HG03060 (cell line): Measurements from ENCODE around the gene MATN1.

Experiments used
- ATAC-seq: cut with Tn5 transposase; IDR thresholded peaks from one replicate; pipeline ENCODE4 v1.9.1; 2021; ENCODE audit warnings: low read depth, moderate number of reproducible peaks; ENCODE audit not compliant: unreplicated experiment

Gene MATN1

DNA sequence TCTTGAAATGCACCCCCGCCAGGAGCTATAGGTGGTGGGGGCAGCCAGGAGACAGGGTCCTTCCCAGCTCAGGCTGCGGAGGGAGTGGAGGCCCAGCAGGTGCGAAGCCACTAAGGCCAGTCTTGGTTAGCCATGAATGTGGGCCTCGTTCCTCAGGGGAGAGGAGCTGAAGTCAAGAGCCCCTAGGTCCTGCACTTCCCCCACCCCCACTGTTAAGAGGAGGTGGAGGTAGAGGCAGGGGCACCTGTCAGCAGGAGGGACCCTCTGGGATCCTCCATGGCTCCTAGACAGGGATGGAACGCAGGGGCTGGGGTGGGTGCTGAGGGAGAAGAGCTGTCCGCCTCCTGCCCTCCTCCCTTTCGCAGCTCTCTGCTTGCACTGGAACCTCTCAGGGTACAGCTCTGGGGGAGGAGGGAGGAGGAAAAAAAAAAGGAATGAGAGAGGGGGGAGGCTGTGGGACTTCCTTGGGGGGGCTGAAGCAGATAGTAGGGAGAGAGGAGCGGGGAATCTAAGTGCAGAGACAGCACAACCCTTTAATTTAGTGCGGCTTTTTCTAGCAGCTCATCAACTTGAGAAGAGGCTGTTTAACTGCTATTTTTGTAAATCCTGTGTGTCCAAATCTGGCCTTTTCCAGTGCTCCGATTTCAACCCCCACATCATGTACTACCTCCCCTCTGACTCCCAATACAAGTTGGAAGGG, 37.0 kb downstream of the MATN1 start:
- ATAC-seq = no peak

DNA sequence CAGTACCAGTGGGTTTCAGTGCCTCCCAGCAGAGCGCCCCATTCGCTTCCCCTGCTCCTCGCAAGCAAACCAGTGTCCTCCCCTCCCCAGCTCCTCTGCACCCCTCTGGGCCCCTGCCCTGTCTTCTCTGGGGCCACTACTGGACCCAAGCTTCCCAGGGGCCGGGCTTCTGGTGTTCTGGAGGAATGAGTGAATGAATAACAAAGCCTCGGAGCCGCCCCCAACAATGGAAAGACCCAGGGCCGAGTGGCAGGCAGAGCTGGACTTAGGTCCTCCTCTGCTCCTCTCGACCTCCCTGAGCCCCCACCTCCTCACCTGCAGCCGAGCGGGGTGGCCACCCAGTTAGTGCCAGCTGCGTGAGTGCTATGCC, 37.6 kb downstream of the MATN1 start:
- ATAC-seq = no peak

DNA sequence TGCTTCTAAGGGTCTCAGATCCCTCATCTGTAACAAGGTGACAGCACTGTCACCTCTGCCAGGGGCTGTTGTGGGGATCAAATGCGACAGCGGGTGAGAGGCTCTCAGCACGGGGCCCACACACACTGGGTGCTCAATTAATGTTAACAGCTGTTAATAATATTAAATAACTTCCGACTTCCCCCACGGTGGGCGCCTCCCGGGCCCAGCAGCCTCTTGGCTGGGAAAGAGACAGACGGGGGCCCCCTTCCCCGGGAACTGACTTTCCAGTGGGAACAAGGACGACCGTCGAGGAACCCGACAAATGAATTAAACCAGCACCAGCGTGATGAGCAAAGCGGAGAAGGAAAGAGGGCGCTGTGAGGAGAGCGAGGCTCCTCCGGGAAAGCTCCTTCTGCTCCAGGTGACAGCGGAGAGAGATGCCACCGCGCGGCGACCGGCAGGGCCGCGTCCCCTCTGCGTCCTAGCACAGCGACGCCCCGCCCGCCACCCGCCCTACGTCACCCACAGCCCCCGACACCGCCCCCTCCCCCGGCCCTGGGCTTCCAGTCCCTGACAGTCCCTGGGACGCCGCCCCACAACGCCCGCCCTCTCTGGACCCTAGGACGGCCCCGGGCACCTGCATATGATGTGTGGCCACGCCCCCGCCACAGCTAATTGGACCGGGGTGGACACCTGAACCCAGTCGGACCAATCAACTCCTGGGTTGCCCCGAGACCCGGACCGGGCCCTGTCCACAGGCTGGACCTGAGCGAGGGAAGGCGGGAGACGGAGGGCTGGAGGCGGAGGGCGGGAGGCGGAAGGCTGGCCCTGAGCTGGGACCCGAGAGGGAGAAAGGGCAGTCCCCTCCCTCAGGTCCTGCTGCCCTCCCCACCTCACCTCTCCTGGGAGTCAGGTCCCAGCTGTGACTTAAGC, 38.2 kb downstream of the MATN1 start:
- no peak for ATAC-seq

DNA sequence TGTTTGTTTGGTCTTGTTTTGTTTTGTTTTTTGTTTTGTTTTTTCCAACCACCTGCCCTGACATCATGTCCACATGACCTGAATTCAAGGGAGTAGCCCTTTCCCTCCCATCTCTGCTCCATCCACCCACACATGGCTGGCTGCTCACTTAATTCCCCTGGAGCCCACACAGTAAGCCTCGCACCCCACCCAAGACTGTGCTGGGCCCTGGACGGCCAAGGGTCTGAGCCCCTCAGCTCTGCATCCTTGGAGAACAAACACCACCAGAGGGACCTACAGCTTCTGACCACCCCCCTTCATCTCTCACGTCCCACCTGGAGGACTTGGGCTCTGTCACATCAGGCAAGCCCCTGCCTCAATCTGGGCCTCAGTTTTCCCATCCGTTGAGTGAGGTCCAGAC, 39.1 kb downstream of the MATN1 start:
- ATAC-seq = no peak

DNA sequence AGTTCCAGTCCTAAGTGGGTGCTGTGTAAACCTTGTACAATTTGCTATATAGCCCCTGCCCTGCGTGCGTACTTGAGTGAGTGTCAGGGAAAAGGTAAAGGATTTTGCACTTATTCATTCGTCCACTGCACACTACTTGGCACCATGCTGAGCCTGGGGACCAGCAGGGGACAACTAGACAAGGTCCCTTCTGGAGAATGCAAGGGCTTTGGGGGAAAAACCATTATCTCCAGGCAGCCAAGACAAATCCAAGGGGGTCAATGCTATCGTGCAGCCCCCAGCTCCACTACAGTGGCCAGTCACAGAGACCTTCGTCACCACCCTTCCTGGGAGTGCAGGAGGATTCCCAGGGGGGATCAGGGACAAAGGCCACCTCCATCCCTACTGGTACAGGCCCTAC, 39.7 kb downstream of the MATN1 start:
- ATAC-seq = no peak

DNA sequence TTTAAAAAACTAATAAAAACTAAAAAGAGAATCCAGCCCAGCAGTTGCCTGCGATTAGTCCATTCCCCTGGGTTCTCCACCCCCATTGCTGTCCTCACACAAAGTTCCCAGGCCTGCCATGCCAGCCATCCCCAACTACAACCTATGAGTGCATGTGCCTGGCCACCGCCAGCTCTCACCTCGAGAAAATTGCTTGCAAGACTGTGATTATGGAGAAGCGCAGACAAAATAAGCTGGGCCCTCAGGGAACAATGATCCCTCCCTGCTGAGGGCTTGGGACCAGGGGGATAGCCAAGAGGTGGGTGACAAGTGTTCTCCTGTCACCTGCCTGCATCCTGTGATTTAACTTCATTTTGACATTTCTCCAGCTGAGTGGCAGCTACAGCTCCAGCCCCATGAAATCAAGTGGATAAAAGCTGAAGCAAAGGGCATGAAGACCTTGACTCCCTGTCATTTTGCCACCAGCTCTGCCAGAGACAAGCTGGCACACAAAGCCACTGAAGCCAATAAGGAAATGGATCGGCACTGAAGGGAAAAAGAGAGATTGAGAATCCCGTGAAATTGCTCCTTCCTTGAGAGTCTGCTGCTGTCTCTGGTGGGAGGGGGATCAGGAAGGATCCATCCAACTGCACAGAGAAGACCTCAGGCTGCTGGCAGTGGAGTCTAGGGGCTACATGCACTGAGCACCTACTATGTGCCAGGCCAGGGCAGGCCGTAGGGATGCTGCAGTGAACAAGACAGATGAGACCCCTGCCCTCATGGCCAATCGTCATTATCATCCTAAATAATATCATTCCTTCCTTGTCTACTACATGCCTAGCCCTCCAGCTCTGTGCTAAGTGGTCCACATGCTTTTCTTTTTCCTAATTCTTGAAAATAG, 40.7 kb downstream of the MATN1 start:
- ATAC-seq = no peak

DNA sequence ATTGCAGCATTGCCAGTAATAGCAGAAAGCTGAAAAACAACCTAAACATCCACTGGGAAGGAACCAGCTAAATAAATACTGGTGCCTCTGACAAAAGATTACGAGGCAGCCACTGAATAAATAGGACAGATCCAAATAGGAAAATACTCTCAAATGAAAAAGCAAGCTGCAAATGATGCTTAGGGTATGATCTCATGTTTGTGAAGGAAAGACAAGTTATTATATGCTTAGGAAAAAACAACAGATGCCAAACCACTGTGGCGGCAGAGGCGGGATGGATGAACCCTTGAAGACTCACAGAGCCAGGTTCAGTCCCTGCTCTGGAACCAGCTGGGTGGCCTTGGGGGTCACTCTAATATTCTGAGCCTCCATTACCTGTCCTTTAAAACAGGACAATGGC, 41.6 kb downstream of the MATN1 start:
- ATAC-seq = no peak

DNA sequence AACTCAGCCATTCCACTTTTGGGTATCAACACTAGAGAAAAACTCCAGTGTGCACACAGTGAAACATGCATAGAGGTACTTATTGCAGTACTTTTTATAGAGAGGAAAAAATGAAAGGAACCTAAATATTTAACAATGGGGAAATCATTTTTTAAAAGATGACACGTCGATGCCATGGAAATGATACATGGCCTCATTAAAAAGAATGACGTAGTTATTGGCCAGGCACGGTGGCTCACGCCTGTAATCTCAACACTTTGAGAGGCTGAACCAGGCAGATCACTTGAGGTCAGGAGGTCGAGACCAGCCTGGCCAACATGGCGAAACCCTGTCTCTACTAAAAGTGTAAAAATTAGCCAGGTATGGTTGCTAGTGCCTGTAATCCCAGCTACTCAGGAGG, 42.5 kb downstream of the MATN1 start:
- no peak for ATAC-seq

DNA sequence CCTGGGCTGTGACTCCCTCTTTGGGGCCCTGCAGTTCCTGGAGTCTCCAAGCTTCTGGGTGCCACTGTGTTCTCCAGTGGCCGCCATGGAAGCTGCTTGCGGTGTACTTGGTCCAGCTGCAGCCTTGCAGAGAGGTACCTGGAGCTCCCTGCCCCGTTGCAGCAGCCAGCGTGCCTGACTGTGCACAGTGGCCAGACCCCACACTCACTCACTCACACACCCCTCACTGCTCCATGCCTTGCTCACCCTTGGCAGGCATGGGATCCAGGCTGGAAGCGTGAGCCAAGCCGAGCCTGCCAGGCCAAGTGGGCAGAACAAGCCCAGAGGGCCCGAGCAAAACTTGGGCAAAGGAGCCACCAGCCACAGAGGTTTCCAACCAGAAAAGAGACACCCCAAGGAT, 43.0 kb downstream of the MATN1 start:
- ATAC-seq = no peak

DNA sequence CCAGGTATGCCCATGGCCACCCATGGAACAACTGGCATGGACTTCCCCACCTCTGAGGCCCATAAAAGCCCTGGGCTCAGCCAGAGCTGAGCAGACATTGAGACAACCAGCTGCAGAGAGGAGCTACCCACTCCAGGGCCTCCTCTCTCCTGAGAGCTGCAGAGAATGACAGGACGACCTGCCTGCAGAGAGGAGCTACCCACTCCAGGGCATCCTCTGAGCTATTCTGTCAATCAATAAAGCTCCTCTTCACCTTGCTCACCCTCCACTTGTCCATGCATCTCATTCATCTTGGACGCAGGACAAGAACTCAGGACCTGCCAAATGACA, 43.4 kb downstream of the MATN1 start:
- ATAC-seq = no peak

DNA sequence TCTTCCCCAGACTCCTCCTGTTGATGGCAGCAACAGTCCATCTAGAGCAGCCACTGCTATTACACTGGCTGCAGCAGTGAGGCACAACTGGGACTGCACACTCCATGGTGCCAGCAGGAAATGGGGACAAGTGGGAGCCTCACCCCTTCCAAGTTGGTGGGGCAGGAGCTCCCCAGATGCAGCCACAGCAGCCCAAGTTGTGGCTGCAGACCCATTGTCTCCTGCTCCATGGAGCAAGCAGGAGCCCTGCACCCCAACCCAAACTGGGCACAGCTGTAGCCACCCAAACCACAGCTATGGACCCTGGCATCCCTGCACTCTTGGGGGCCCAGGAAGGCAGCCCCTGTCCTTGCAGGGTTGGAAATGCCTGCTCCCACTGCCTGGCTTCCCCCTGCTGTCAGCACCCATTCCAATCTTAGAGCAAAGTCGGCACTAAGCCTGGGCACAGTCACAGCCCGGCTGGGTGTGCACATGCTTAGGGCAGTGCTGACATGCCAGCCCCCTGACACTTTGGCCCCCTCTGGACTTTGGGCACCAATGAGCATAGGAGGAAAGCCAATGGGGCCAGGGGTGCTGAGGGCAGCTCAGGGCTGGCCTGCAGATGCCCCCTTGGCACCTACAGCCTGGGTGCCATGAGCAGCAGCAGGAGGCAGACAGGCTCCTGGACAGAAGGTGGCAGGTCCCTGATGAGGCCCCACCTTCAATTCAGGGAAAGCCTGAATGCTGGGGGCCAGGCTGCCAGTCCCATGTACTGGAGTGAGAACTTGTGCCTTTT, 44.0 kb downstream of the MATN1 start:
- ATAC-seq = no peak

DNA sequence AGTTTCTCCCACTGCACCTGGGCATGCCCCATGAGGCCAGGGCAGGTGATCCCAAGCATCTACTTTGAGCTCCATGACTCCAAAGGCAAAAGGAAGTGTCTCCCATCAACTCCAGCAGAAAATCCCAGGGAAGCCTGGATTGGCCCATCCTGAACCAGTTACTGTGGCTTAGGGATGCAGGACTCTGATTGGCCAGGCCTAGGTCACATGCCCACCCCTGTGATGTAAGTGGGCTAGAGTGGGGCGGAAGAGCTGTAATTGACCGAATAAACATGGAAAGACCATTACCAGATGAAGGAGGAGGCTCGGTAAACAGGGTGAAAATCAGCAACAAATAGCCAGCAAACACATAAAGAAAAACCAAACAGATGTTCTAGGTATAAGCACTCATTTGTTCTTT, 45.2 kb downstream of the MATN1 start:
- ATAC-seq = no peak

DNA sequence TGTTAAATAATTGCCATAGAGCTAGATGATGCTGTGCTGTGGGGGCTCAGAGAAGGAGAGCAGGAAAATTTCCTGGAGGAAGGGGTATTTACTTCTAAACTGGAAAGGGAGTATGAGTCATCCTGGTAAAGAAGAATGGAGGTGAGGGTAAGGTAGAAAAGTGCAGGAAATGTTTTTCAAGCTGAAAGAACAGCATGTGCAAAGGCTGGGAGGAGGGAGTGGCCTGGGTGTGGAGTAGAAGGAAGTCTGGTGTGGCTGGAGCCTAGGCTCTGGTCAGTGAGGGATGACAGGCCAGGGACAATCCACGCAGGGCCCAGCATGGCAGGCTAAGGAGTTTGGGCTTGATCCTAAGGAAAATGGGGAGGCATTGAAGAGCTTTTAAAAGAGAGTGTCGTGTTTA, 45.9 kb downstream of the MATN1 start:
- ATAC-seq = no peak

DNA sequence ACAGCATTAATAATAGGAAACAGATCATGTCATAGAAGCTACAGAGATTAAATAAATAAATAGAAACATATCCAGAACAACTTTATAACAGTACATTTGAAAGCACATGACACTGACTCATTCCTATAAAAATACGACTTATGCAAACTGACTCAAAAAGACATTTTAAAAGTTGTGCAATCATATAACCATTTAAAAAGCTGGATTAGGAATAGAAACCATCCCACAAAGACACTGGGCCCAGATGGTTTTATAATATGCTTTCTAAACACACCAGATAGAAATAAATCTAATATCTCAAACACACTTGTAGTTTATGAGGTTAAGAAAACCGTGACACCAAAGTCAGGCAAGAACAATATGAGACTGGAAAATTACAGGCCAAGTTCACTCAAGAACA, 47.6 kb downstream of the MATN1 start:
- ATAC-seq = no peak

DNA sequence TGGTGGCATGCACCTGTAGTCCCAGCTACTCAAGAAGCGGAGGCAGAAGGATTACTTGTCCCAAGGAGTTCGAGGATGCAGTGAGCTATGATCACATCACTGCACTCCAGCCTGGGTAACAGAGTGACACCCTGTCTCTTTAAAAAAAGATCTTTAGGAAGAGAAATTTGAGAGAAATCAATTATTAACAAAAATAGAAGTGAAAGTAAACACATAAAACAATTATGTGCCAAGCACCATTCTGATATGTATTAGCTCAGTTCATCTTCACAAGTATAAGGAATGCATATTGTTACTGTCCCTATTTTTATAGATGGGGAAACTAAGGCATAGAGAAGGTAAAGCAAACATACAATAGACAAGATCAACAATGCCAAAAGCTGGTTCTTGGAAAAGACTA, 48.1 kb downstream of the MATN1 start:
- no peak for ATAC-seq

DNA sequence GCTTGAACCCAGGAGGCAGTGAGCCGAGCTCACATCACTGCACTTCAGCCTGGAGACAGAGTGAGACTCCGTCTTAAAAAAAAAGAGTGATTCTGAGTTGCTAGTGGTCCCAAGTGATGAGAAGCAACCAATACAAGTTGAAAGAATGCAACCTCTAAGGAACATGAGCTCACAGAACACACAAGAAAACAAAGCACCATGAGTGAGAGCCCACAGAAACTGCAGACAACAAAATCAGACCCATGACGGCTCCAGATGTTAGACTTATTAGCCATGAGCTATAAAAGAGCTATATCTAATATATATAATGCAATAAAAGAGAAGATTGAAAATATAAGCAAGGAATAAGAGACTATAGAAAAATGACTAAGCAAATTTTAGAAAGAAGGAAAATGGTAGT, 50.0 kb downstream of the MATN1 start:
- no peak for ATAC-seq

DNA sequence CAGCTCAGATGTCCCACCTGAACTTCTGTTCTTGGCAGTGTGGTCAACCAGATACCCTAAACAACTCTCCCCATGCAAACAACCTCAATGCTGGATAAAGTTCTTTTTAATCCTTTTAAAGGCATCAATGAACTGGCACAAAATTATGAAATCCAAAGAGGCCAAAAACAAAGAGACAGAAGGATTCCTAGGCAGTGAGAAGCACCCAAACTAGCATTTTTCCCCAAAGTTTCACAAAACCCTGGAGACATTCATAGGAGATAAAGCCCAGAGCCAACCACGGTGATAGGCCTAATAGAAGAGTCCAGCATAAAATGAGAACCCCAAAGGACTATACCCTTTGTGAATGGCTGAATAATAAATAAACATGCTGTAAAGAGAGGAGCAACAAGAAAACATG, 50.7 kb downstream of the MATN1 start:
- no peak for ATAC-seq

DNA sequence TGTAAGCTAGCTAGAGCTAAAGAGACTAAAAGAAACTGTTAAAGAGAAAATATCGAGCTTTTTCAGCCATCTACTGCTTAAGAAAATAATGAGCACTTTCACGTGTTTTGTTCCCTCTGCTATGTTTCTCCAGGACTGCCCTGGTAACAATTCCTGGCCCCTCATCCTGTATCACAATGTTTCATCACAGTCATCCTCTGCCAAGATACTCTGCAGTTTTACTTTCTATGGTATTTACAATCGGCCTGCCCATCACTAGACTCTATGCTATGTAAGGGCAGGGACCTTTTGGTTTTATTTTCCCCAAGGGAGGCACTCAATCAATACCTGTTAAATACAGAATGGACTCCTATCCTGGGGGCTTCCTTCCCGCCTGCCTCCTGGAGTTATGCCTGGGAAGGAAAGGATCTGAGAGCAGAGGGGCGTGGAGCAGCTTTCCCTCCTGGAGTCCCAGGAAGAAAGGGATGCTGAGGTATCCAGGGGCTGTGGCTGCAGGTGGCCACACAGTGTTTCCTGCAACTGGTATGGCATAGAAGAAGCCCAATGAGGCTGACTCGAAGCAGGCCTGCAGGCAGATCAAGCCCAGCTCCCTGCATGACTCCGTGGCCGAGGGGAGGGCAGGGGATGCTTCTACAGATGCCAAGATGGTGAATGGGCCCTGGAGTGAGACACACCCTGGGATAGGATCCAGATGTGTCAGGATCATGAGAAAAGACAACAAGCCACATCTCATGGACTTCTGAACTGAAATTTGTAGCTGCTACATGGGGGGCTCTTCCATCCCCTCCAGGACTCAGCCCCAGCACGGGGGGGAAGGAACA, 52.9 kb downstream of the MATN1 start:
- no peak for ATAC-seq

DNA sequence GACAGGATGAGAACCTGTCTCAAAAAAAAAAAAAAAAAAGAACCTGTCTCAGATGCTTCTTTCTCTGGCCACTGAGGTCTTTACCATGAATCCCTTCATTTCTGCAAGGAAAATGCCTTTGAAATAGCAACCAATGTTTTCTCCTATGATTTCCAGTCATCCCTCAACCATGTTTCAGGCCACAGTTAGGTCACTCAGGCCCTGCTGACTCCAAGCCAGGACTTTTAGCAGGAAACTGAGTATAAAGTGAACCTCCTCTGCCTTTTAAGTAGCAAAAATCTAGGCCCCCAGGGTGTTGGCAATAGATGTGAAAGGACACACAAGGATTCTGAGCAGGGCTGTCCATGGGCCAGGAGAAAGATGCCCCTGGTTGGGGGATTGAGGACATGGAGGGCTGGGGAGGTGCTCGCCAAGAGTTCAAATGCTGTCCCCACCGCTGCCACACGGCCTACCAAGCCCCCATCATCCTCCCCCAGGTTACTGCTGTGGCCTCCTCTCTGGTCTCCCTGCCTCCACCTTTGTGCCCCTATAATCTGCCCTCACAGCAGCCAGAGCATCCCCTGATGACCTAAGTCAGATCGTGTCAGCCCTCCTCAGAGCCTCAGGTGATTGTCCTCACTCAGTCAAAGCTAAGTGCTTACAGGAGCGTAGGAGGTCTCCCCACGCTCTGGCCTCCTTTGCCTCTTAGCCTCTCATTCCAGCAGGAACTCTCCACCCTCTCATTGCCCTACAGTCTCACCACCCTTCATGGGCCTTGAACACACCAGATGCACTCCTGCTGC, 54.6 kb downstream of the MATN1 start:
- no peak for ATAC-seq
